Activated CD4-positive, alpha-beta T cell treated with anti-CD3 and anti-CD28 coated beads for 1 hour (primary cell): ENCODE data around the gene AUTS2.

Experiments
- DNase-seq: peaks from one replicate; pipeline ENCODE4 v3.0.0-alpha.2; 2020

Gene AUTS2

DNA sequence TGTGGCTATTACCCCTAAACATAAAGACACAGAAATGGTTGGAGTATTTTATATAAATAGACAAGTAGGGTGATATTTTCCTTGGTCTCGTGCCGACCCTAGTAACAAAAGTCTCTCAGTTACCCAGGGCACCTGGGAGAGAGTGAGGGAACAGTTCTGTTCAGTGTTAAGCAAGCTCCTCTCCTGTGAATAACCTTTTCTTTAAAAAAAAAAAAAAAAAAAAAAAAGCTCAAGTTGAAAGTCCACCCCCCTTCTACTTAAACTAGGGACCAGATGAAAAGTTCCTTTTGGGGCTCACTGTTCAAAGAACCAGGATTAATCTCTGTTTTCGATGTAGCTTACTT, 896.7 kb downstream of the AUTS2 start:
- DNase-seq = no peak

DNA sequence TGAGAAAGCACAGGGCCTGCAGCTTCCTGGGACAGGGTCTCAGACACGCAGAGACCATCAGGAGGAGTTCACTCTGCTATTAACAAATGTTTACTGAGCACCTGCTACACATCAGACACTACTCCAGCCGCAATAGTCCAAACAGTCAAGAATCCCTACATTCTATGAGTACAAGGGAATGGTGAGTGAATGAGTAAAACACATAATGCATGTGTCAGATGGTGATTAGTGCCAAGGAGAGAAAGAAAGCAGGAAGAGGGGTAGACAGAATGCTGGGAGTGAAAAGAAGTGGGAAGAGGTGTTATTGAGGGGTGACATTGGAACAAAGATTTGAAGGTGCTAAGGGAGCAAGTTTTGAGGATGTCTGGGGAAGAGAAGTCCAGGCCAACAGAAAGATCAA, 899.5 kb downstream of the AUTS2 start:
- no peak for DNase-seq

DNA sequence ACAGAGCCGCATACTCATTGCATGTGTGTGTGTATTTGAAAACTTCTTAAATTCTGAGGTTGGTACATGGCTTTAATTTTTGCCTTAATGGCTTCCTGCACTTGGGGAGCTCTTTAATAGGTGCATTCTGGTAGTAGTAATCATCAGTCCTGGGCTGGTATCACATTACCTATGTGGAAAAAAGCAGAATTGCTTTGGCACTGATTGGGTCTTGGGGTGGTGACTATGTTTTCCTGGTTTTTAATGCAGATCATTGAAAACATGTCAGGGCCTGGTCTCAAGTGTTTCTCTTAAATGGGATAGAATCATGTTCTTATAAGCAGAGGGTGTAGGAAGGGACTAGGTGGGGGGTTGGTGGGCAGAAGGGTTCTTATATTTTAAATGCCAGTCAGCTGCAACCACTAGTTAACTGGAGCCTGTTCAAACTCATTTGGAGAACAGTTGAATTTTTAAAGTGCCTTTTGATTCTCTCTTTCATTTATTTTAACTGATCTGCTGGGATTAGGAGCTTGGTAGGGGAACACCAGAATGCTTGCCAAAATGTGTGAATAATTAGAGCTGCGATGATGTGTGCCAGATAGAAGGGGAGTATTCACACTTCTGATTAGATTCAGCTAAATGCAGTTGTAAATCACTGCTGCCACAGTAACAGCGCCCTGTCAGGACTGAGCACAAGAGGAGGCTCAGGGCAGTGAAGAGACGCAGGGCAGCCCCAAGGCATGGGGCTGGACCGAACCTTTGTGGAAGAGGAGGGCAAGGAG, 900.1 kb downstream of the AUTS2 start:
- DNase-seq = no peak

DNA sequence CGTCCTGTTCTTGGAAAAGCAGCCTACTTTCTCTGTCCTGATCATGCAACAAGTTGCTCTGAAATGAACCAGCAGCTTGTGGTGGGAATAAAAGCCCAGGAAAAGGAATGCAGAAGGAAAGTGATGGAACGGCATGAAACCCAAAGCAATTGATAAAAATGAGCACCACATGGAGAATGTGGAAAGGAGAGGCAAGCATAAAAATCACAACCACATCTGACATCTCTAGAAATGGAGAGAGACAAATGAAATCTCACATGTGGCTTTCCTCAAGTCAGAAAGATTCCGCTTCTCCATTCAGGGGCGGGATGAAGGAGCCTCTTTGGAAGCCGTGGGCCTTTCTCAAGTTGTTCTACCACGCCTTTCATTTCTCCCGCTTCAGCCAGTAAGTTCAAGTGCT, 902.0 kb downstream of the AUTS2 start:
- no peak for DNase-seq

DNA sequence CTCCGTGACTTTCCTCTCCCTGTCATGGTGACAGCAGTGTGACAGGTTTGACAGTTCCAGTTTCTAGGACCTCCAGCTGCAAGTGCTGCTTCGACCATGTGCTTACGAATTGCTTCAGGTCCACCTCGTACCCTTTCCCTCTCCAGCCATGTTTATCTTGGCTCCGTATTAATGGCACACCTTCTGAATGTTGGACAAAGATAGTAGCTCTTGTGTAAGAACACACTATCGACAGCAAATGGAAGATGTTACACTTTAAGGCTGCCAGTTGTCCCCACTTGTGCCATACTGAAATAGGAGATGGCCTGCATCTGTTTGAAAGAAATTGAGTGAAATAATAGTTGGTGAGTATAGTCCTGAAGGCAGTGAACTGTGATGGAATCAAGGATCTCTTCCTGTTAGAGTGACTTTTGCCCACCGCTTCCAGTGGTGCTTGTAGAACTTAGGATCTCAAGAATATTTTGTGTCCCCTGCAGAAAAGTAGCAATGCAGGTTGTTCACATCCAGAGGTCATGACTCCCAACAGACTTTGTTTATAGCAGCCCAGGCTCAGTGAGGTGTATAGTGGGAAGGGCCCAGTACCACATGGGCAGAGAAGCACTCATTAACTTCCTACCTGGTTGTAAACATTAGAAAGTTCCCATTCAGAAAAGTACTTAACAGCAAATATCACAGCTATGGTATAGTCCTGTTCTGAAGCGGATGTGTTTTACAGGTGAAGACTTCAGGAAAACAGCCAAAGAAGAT, 904.0 kb downstream of the AUTS2 start:
- DNase-seq = no peak

DNA sequence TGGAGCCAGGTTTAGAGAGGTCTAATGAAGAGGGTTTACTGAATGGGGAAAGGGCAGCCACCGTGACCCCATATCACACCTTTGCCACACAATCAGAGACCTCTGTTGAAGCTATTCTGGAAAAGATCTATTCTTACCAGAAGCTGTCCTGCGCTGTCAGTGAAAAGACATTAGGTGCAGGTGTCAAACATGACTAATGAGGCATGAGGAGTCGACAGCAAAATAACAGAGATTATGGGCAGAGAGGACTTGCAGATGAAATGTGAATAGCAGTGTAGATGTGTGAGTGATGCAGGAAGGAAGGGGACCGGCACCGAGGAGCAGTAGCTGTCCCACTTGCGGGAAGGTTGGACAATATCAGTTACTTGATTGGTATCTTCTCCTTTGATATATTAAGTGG, 906.0 kb downstream of the AUTS2 start:
- no peak for DNase-seq

DNA sequence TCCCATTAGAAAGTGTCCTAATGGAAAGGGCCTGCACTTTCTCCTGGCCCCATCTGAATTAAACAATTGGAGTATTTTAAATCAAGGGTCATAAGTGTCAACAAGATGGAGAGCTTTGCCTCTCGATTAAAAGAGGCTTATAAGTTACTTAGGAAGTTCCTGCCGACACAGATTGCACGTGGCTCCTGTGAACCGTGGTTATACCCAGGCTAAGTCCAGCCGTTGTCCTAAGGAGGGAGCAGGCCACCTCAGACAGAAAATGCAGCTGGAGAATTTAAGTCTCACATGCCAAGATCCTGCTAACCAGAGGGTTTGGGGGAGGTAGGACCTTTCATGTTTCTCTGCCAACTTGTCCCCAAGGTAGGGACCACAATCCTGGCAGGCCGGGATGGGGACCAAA, 907.2 kb downstream of the AUTS2 start:
- no peak for DNase-seq

DNA sequence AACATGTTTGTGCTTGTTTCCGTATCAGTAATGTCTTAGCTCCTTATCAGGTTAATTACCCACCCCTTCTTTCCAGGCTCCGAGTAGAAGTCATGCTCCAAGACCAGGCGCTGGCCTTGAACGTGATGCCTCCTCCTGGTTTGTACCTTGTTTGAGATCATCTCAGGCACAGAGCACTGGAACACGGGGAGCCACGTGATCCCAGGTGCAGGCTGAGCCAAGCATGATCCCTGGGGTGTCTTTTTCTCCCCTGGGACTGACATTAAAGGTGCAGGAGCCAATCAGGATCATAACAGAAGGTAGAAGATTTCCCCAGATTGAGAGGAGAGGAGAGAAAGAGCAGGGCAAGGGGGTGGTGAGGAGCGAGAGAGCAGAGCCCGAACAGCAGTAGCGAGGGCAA, 907.6 kb downstream of the AUTS2 start:
- no peak for DNase-seq

DNA sequence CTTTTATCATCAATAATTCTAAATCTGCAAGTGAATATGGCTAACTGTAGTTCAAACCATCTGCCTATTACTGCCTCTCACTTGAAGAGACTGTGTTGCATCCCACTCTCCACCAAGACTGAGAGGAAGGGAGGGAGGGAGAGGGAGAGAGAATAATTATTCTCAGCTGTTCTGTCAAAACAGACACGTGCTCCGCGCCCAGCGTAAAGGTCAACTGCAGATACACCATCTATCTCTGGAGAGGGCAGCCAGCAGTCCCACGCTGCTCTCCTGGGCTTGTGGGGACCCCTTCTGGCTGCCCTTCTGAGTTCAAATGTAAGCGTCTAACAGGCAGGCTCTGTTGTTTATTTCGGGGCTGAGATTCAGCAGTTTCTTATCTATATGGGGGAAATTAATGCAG, 908.2 kb downstream of the AUTS2 start:
- DNase-seq = no peak

DNA sequence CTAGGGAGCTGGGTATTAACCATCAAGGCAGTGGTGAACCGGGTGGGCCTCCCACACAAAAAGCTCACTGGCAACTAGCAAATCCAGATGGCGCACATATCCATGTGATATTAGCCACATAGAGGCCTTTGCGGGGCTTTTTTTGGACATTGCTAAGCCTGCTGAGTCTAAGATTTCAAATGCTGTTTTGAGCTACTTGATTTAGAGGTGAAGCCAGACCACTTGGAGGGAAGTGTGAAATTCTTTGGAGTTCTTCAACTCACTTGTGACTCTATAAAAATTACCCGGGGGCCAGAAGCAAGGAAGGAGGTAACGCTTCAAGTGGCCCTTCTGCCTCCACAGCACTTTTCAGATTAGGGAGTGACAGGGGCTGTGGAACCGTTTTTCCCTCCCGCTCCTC, 913.9 kb downstream of the AUTS2 start:
- no peak for DNase-seq

DNA sequence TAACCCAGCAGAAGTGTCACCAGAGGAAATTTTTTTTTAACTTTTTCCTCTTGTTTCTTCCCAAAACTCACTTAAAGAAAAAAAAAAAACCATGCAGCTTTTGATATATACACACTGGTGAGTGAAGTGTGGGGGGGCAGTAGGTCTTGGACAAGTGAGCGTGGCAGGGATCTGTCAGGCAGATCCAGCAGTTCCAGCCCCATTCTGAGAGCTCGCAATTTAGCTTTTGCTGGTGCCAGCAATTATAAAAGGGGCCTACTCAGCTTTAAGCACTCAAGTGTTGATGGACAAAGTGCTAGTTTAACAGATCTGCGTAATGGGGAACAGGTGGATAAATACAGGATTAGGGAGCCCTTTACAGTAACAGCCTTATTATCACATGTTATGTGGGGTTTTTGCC, 914.5 kb downstream of the AUTS2 start:
- DNase-seq = no peak

DNA sequence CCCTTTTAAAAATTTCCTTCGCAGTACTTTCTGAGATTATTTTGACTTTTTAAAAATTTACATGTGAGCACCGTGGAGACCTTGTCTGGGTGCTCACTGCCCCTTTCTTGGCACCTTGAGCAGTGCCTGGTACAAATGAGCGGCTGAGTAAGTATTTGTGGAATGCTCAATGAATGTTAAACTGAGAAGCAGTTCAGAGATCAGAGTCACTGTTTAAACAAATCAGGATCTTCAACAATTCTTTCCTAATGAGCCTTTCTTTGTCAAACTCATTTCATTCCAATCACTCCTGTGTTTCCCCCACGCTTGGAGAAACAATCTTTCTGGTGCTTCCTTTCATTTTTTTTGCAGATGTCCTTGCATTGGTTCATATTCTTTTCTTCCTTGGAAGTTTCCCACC, 922.3 kb downstream of the AUTS2 start:
- no peak for DNase-seq

DNA sequence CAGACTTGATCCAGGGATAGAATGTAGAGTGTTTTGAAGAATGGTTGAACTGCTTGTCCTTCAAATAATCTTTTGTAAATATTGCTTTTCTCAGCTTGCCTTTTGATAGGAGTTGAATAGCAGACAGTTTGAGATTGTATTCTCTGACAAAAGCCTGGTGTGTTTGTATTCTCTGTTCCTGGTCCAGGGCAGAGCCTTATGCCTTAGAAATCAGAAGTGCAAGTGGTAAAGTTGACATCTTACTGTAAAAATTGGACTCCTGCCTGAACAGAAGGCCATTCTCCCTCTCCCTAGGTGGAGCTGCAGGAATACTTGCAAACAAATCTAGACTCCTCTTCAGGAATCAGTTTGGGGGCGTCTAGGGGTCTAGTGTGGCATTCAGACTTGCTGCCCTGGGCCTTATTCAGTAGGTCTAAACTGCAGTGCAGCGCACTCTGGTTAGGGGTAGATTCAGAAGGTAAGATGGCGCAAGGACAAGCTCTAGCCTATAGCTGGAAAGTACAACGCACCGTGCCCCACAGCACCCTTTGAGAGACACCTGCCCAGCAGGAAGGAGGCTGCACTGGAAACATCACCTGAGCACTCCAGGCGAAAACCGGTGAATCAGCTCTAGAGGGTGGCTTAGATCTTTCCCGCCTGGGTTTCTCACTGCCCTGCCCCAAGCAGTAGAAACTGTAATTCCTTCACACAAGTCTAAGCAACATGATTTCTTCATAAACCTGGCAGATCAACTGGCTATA, 925.1 kb downstream of the AUTS2 start:
- DNase-seq = no peak

DNA sequence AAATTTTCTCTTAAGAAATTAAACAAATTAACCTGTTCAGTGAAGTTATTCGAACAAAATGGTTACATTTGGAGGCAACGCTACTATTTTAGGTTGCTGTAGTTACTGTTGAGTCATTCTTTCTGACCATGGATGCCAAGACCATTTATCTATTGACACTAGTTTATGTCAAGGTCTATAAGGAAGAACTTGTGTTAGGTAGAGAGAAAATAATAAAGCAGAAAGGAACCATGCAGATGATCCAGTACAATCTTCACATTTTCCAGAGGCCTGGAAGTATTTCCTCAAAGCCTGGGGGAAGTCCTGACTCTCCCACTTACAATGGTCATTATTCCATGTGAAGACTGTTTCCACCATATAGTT, 925.7 kb downstream of the AUTS2 start:
- no peak for DNase-seq

DNA sequence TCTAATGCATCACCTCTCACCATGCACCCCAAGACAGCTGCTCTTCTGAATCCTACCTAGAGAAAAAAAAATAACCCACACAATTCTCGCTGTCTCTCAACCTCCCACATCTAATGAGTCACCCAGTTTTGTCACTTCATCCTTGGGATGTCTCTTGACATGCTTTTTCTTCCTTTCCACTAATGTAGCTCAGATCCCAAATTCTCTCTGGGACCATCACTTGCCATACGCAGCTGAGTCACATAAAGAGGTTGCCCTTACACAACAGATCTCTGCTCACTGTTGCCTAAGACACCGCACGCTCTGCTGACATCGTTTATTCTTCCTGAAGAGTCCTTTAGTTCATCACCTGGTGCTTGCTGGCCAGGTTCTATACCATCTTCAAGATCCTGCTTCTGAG, 927.7 kb downstream of the AUTS2 start:
- DNase-seq = no peak

DNA sequence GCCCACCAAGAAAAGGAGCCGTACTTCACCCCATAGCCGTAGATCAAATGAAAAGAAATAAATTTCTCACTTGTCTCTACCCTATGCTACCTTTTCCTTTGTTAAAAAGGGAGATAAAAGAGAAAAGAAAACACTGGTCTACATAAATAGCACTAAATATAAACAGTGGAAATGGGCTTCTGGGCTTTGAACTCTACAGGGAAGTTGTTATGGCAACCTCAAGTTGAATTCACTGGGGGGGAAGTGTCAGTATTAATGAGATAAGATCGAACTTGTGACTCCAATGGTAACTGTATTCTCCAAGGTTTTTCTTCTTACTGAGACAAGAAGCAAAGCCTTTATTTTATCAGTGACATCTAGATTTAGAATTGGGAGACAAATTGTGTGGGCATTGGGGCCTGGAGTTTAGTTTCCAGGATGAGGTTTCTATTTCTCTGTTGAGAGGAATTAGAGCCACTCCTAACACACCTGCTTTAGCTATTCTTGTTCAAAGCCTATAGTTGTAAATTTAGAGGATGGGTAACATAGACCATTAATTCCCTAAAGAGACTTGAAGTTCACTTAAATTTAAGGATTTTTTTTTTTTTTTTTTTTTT, 929.3 kb downstream of the AUTS2 start:
- DNase-seq = no peak

DNA sequence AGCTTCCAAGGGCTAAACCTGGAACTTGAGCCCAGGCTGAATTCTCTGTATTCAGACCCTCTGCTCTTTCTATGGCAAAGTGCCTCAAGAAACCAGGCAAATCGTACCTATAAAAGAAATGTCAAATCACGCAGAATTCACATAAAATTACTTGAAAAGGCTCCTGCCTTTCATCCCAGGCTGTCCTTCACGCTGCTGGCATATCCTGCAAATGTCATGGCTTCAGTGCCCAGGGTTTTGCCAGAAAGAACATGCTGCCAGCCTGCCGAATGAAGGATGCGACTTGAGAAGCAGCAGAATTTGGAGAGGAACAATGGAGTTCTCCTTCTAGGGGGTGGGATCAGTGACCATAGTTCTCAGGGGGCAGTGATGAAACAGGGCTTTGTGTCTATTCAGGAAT, 931.2 kb downstream of the AUTS2 start:
- DNase-seq = no peak

DNA sequence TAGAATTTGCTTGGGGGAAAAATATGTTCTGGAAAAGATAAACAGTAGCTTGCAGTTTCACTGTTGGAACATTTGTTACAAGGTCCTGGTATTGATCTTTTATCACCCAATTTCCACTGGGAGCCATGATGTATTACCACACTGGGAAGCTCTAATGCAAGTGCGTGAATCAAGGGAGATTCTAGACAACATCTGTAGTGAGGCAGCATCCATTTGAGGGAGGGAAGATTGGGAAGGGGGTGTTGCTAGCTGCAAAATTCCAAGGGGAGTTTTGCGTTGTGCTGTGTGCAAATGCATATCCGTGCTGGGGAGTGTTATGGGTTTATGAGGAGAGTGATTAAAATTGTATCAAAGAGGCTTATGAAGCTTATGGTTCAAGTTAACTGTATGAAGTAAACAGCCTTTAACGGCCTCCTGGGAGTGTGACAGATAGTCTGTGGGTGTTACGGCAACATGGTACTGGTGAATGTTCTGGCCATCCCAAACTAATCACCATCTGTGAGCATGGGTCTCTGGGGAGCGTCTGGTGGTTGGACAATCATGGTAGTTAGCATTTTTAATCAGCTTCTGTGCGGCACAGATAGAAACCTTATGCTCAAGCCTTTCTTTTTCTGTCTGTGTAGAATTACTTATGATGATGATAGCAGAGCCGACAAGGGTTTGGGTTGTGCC, 931.8 kb downstream of the AUTS2 start:
- DNase-seq = no peak

DNA sequence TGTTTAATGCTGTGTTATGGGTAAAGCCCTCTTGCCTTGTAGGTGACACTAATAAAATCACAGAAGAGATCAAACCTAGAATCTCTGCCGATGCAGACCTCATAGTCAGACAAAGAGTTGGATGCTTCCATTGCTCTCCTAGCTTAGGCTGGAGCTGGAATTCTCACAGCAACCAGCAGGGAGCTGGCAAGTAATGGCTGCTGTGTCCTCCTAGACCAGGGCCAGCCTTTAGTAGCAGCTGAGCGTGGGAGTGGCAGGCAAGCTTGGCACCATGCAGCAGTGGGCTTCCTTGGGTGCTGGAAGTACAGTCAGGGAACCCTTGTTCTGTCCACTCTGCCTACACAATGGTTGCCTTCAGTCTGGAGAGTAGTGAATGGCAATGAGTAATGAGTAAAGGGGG, 935.3 kb downstream of the AUTS2 start:
- DNase-seq = no peak

DNA sequence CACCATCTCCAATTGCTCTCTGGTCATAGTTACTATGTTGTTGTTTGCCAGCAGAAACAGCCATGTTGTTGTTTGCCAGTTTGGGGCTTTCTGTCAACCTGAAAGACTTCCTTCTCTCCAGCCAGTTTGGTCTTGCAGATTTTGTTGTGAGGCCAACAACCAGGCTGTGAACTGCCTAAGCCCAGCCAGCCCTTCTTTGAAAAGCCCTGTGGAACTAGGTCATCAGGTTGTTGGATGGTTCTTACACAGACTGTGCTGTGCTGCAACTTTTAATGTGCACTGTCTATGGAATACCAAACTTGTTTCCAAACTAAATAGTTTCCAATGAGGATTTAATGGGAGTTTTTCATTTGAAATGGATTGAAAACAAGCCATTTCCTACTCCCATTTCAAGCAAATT, 940.9 kb downstream of the AUTS2 start:
- DNase-seq = no peak

DNA sequence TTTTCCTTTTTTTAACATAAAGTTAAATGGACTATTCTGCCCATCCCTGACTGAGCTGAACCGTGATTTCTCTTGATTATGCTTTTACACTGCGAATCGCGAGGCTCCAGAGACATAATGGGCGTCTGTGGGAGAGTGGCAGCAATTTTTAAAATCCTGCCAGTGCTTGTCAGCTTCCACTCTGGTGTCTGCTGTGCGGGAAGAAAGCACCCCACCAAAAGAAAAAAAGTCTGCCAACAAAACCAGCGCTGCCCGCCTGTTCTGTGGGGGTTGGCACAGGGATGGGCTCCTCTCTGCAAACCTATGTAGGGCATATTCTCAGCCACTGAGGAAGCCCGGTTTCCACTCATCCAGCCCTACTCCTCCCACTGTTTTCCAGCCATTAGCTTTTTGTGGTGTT, 941.3 kb downstream of the AUTS2 start:
- no peak for DNase-seq

DNA sequence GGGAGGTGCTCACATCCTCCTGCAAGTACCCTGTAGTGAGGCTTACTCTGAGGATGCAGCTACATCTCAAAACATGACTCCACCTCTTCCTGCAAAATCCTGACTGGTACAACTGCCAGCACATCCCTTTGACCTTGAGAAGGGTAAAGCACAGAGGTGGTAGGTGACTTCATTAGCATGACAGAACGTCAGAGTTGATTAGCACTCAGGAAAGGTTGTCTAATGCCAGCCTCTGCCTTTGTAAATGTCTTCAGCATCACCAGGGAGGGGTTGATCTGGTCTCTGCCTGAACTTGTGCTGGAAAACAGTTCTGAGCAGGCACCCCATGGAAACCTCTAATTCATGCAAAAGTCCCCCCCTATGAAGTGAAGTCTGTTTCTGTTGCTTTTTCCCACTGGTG, 942.4 kb downstream of the AUTS2 start:
- no peak for DNase-seq

DNA sequence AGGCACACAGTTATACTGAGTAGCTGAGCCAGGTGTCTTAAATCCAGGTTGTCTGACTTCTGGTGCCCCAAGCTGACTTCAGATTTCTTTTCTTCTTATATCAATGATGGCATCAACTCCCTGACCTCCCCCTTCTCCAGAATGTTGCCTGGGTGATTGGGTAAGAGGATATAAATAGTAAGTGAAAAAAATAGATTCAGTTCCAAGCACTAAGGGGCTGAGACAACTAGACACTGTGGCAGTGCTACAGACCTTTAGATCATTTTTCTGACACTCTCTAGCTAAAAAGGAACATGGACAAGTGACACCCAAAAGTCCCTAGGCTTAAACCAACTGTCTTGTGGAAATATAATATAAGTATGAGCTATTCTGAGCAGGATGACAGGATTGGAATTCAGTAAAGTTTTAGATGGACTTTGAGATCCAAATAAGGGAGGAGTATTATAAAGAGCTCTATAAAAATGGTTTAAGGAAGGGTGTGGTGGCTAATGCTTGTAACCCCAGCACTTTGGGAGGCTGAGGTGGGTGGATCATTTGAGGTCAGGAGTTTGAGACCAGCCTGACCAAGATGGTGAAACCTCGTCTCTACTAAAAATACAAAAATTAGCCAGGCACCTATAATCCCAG, 944.6 kb downstream of the AUTS2 start:
- DNase-seq = no peak
